KMS-11 (cell line): ENCODE data around the gene HPGDS.

Experiments
- H2AFZ ChIP-seq: fragments of 200-600 bp; sonication (generic); 2 replicates; pipeline ENCODE4 v1.6.1; 2016; ENCODE audit warnings: antibody characterized with exemption, mixed run types, low read depth
- H3K27ac ChIP-seq: fragments of 200-600 bp; sonication (generic); 2 replicates; pipeline ENCODE4 v1.6.1; 2016; ENCODE audit warnings: mild to moderate bottlenecking, mixed run types
- H3K27me3 ChIP-seq: fragments of 200-600 bp; sonication (generic); 2 replicates; pipeline ENCODE4 v1.6.1; 2017; ENCODE audit warnings: mild to moderate bottlenecking, low read depth, mixed run types, moderate library complexity; ENCODE audit not compliant: insufficient read depth
- H3K36me3 ChIP-seq: fragments of 200-600 bp; sonication (generic); 2 replicates; pipeline ENCODE4 v1.6.1; 2017; ENCODE audit warnings: mild to moderate bottlenecking, mixed run types; ENCODE audit not compliant: insufficient read depth
- H3K4me1 ChIP-seq: fragments of 200-600 bp; sonication (generic); 2 replicates; pipeline ENCODE4 v1.6.1; 2016; ENCODE audit warnings: mild to moderate bottlenecking, low read depth, mixed run types; ENCODE audit not compliant: poor library complexity, severe bottlenecking
- H3K4me2 ChIP-seq: fragments of 200-600 bp; sonication (generic); 2 replicates; pipeline ENCODE4 v1.7.0; 2016; ENCODE audit warnings: mild to moderate bottlenecking, mixed run types
- H3K4me3 ChIP-seq: fragments of 200-600 bp; sonication (generic); IDR thresholded peaks from 2 replicates; pipeline ENCODE4 v1.6.1; 2017; ENCODE audit warnings: low read depth, low read length, mixed read lengths; ENCODE audit not compliant: insufficient read depth
- H3K79me2 ChIP-seq: fragments of 200-600 bp; sonication (generic); 2 replicates; pipeline ENCODE4 v1.6.1; 2016; ENCODE audit warnings: low read depth, mixed run types; ENCODE audit not compliant: insufficient read depth
- H3K9ac ChIP-seq: fragments of 200-600 bp; sonication (generic); 2 replicates; pipeline ENCODE4 v1.6.1; 2016; ENCODE audit warnings: mild to moderate bottlenecking, mixed run types
- H4K20me1 ChIP-seq: fragments of 200-600 bp; sonication (generic); 2 replicates; pipeline ENCODE4 v1.6.1; 2016; ENCODE audit warnings: mild to moderate bottlenecking, mixed run types; ENCODE audit not compliant: insufficient read depth
- TF ChIP-seq, protein P1 (sequence below): fragments of 200-600 bp; sonication (generic); conservative IDR thresholded peaks from 2 replicates; pipeline ENCODE4 v1.6.1; 2017; ENCODE audit warnings: low read depth, mild to moderate bottlenecking, antibody characterized with exemption, low read length, moderate library complexity, mixed read lengths

HPGDS gene

DNA sequence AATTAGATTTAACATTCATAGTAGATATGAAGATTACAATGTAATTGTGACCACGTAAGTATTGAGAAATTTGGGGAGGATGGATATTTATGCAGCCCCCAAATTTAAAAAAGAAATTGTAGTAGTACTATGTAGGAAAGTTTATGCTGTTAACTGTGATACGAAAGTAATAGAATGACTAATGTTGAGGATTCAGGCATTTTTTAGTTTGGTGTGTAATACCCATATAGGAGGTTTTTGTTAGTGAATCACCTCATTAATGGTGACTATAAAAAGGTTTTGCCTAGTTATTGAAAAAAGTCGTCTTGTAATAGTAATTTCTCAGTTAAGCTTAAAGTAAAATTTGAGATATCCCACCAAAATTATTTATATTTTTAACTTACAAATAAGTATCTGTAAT, 67.7 kb downstream of the HPGDS start:
- Histone ChIP-seq H3K36me3 (no peaks in the 10 kb centered on the region; the same call in 1 of the 2 replicates), H3K4me1 (no peaks in the 10 kb centered on the region), H2AFZ (no peak overlapping the region), H3K27me3 (no peaks in the 10 kb centered on the region), H3K4me3 (no peak overlapping the region), H3K79me2 (no peaks in the 10 kb centered on the region), H3K4me2 (no peak overlapping the region), H4K20me1 (no peaks in the 10 kb centered on the region), H3K27ac (no peak overlapping the region), H3K9ac (no peak overlapping the region)
- TF ChIP-seq, protein P1, sequence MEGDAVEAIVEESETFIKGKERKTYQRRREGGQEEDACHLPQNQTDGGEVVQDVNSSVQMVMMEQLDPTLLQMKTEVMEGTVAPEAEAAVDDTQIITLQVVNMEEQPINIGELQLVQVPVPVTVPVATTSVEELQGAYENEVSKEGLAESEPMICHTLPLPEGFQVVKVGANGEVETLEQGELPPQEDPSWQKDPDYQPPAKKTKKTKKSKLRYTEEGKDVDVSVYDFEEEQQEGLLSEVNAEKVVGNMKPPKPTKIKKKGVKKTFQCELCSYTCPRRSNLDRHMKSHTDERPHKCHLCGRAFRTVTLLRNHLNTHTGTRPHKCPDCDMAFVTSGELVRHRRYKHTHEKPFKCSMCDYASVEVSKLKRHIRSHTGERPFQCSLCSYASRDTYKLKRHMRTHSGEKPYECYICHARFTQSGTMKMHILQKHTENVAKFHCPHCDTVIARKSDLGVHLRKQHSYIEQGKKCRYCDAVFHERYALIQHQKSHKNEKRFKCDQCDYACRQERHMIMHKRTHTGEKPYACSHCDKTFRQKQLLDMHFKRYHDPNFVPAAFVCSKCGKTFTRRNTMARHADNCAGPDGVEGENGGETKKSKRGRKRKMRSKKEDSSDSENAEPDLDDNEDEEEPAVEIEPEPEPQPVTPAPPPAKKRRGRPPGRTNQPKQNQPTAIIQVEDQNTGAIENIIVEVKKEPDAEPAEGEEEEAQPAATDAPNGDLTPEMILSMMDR, result no peak

DNA sequence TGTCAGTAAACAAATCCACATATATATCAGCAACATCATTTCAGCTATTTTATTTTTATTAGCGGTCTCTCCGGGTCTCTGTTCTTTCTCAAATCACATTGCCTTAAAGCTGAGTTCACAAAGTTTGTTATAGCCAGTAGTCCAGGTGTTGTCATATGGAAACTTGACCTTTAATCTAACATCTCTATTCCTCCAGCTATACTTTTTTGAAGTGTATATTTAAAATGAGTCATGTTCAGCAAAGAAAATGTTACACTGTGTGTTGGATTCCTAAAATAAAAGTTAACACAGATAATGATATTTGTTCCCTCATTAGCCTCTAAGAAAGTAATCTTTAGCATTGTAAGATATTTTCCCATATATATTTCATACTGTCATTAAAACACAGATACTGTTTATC, 71.4 kb downstream of the HPGDS start:
- Histone ChIP-seq H3K27ac (no peak overlapping the region), H3K36me3 (no peaks in the 10 kb centered on the region; the same call in 1 of the 2 replicates), H3K4me2 (no peak overlapping the region), H3K27me3 (no peaks in the 10 kb centered on the region), H3K9ac (no peak overlapping the region), H2AFZ (no peak overlapping the region), H3K79me2 (no peaks in the 10 kb centered on the region), H3K4me1 (no peaks in the 10 kb centered on the region), H4K20me1 (no peaks in the 10 kb centered on the region), H3K4me3 (no peak overlapping the region)
- TF ChIP-seq, protein P1, result no peak

DNA sequence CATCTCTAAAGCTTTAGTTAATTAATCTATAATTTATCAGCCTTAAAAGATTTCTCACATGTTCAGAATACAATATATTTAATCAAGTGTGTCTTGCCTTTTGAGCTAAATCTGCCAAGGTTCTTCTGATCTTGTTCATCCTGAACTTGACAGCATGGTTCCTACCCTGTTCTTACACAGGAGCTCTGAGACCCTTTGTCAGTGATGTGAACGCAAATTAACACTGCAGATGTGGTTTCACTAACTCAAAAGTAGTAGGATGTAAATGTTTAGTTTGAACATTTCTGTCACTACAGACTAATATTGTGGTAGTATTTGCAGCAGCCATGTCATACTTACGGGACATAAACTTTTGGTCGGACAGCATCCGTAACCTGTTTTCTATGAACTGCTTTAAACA, 75.6 kb downstream of the HPGDS start:
- Histone ChIP-seq H3K36me3 (no peaks in the 10 kb centered on the region), H3K4me1 (no peaks in the 10 kb centered on the region)

DNA sequence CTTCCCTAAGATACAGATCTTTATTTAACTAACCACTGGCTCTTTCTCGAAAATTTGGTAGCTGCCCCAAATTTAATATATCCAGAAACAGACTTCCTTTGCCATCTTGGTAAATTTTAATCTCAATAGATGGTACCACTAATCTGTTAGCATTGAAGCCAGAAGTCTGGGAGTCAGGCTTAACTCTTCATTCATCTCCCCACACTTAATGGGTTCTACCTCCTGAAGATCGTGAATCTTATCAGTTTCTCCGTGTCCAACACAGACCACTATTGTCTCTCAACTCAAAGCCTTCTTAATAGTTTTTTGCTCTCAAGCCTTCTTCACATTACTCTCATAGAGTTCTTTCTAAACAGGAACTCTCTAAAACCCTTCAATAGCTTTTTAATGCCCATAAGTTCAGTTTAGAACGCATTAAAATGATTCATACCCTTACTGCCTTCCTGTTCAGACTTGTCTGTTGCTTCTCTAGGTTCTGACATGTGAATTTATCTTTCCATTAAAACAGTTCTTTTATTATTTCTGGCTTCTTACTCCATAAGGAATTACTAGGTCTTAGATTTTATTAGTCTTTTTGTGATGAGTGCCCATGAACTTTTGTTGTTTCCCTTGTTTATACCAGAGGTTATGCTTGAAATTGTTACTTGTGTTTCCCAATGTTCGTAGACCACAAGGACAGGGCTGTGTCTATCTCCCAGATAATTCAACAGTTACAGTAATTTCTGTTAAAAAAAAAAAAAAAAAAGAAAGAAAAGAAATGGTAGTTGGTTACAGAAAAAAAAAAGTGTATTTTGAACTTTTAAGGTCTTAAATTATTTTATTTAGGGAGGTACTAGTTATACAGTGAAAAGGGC, 80.2 kb downstream of the HPGDS start:
- H3K4me3 ChIP-seq, result no peak overlapping the region
- TF ChIP-seq, protein P1, result no peak
- H3K9ac ChIP-seq, result no peak overlapping the region
- no peaks in the 10 kb centered on the region for H4K20me1 ChIP-seq
- no peak overlapping the region for H3K4me2 ChIP-seq
- no peaks in the 10 kb centered on the region for H3K27me3 ChIP-seq
- no peak overlapping the region for H3K27ac ChIP-seq
- no peaks in the 10 kb centered on the region for H3K4me1 ChIP-seq
- no peaks in the 10 kb centered on the region for H3K79me2 ChIP-seq
- no peaks in the 10 kb centered on the region for H3K36me3 ChIP-seq
- no peak overlapping the region for H2AFZ ChIP-seq

More for the DNA sequence above, 75.6 kb downstream of the HPGDS start:
- TF ChIP-seq, protein P1, result no peak
- no peak overlapping the region for H3K4me3 ChIP-seq
- H3K4me2 ChIP-seq, result no peak overlapping the region
- H3K27ac ChIP-seq, result no peak overlapping the region
- no peak overlapping the region for H3K9ac ChIP-seq
- no peaks in the 10 kb centered on the region for H3K79me2 ChIP-seq
- no peak overlapping the region for H2AFZ ChIP-seq
- no peaks in the 10 kb centered on the region for H4K20me1 ChIP-seq
- no peaks in the 10 kb centered on the region for H3K27me3 ChIP-seq
